Non-pigmented ciliary epithelial cell (primary cell): Measurements from ENCODE around the gene PKD2.
"Not testable (repeated sequence)": the region's sequence is repeated elsewhere in the genome, so short reads cannot be mapped to it uniquely, and the experiment has no call there.

ENCODE experiments used
- DNase-seq: peaks from one replicate; pipeline ENCODE4 v3.0.0-alpha.2; 2010; ENCODE audit warnings: low read depth

Gene PKD2

DNA sequence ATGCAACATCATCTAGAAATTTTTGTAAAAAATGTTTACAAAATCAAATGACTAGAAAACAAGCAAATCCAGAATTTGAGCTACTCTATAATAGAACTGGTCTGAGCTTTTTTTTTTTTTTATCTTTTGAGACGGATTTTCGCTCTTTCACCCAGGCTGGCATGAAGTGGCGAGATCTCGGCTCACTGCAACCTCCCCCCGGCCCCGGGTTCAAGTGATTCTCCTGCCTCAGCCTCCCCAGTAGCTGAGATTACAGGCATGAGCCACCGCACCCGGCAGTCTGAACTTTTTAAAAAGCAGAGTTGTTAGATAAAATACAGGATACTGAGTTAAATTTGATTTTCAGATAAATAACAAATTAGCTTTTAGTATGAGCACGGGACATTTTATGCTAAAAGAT lies 20.9 kb upstream of the PKD2 start:
- no peak for DNase-seq

DNA sequence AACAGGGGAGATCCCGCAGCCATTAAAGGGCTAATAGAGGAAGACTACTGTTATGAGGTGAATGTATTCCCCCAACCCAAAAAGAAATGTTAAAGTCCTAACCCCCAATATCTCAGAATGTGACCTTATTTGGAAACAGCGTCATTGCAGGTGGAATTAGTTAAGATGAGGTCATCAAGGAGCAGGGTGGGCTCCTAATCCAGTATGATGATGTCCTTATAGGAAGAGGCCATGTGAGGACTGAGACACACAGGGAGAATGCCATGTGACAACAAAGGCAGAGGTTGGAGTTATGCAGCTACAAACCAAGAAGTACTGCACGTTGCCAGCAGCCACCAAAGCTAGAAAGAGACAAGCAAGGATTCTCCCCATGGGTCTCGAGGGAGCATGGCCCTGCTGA lies 17.7 kb upstream of the PKD2 start:
- DNase-seq, result no peak

DNA sequence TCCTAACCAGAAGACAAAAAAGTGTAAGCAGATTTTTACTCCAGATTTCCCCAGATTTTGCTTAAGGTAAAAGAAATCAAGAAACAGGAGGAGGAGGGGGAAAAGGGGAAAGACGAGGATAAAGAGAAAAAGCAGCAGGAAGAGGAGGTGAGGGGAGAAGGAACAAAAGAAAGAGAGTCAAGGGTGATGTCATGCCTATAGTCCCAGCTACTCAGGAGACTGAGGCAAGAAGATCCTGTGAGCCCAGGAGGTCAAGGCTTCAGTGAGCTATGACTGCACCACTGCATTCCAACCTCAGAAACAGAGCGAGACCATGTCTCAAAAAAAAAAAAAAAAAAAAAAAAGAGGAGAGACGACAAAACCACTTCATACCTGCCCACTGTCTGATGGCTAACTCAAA lies 12.0 kb upstream of the PKD2 start:
- DNase-seq, result no peak

DNA sequence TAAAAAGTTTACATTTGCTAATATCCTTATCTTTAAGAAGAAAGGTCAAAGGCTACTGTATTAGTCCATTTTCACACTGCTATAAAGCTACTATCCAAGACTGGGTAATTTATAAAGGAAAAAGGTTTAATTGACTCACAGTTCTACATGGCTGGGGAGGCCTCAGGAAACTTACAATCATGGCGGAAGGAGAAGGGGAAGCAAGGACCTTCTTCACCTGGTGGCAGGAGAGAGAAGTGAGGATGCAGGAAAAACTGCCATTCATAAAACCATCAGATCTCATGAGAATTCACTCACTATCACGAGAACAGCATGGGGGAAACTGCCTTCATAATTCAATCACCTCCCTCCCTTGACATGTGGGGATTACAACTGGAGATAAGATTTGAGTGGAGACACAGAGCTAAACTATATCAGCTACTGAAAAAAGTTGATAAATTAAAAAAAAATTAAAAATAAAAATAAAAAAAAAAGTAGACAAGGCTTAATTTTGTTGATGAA lies 8.2 kb upstream of the PKD2 start:
- DNase-seq, result not testable (repeated sequence)

DNA sequence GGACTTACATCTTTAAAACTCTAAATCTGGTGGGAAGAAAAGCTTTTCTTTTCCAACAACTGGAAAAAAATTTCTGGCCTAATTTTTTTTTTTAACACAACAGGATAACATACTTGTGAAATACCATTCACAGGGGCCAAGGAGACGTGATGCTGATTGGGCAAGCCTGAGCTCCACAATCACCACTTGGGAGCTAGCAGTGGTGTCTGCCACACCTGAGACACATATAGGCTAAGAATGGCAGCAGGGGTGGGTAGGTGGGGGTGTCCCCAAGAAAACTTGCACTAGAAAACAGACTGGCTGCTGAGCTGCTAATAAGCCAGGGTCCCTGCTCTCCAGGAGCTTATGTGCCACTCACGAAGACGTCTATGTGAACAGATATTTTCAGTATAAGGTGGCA lies 5.6 kb upstream of the PKD2 start:
- DNase-seq, result no peak

DNA sequence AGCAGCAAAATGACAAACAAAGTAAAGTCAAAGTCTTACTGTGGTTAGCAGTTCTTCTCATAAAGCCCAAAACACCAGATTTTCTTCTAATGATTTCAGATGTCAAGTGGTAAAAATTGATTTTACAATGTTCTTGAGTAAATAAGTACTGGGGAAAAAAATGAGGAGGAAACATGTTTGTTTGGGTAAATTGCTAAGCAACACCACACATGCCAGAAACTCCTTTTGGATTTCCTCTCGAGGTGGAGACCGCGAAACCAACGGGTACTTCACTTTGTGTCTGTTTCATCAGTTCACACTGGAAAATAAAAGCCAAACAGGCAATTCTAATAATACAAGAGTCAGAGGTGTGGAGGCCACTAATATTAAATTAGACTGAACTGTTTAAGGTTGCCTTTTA lies 4.6 kb upstream of the PKD2 start:
- DNase-seq, result no peak

DNA sequence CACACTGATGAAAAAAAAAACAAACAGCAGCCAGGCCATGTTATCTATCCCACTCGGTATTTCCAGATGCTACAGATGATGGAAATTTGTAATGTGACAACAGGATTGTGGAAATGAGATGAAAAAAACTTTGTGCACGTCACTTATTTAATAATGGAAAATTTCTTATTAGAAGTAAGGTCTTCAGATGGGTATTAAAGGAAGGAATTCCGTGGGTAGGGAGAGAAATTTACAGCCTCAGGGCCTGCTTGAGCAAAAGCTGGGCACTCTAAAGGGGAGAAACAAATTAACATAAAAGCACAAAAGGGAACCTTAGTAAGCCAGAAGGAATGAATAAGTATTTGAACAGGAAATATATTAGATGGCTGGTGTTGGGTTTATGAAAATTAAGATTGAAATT lies 4.2 kb upstream of the PKD2 start:
- no peak for DNase-seq

DNA sequence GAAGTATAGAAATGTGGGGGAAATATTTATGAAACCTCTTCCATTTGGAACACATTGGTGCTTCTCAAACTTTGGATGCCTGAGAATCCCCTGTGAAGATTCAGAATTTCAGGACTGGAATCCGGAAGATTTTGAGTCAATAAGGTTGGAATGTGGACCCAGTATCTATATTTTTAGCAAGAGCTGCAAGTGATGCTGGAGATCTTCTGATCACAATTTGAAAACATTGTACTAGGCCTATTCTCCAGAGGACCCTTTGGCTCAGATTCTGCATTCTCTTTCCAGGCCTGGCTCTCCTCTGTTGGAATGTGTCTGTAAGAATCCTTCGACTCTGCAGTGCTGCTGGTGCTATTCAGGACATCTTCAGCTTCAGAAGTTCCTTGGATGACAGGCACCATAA lies 2.4 kb upstream of the PKD2 start:
- DNase-seq, result no peak

DNA sequence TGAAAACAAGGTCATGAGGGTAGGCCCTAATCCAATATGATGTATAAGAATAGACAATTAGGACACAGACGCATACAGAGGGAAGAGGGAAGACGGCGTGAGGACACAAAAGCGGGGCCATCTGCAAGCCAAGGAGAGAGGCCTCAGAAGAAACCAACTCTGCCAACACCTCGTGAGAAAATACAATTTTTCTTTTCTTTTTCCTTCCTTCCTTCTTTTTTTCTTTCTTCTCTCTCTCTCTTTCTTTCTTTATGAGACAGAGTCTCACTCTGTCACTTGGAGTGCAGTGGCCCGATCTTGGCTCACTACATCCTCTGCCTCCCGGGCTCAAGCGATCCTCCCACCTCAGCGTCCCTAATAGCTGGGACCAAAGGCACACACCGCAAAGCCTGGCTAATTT lies 1.5 kb upstream of the PKD2 start:
- DNase-seq, result no peak

DNA sequence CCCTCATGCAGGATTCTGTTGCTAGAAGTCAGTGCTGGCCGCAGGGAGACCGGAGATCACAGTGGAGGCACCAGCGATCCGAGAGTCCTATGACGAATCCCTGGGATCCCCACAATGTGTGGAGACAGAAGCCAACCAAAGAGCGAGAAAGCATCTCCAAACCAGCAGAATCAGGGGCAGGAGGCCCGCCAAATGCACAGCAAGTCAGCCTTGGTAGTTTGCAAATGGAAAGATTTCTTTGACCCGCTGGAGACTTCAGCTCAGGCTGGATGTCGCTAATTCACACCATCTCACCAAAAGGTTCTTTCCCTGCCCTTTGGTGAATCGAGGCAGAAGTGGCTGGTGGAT lies 505 bp upstream of the PKD2 start:
- DNase-seq, result no peak

DNA sequence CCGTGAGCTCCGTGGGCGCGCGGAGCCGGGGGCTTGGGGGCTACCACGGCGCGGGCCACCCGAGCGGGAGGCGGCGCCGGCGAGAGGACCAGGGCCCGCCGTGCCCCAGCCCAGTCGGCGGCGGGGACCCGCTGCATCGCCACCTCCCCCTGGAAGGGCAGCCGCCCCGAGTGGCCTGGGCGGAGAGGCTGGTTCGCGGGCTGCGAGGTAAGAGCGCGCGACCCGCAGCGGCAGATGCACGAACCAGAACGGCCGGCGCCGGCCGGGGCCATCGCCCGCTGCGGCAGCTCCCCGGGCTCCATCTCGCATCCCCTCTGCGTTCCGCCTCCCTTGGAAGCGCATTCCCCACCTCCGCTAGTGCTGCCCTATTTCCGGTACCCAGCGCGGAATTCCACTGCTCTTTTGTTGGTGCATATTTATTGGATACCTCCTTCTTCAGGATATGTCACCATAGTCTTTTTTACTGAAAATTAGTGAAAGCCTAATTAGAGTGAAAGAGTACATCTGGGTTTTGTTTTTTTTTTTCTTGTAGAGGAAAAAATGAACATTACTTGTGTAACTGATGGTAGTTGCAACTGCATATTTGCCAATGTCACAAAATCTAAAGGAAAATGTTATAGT lies 797 bp downstream of the PKD2 start:
- no peak for DNase-seq

DNA sequence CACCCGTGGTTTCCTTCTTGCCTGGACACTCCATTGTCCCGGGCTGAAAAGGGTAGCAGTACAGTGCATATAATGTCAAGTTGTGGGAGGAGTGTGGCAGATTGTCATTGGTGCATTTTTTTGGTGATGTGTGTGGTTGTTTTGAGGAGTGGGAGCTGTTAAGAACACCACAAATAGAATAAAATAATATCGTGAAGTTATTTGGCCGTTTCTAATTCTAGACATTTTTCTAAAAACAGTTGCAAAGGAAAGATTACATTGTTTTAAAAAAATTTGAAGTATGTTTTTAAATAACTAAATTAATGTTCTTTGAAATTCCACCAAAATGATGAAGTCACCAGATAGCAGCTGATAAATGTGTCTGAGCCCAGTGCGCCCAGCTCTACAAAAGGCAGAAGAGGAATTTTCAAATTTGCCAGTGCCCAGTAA lies 1.3 kb downstream of the PKD2 start:
- no peak for DNase-seq

DNA sequence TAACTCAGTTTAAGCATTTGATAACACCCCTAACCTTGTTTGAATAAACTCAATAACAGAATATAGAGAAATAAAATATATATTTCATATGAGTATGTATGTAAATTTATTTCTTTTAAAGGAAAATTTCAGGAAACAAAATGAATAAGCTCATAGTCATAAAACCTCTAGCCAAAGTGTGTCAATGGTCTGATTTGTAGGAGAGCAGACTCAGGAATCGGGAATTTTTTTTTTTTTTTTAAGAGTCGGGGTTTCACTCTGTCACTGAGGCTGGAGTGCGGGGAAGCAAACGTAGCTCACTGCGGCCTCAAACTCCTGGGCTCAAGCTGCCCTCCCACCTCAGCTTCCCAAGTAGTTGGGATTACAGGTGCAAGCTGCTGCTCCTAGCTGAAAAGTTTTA lies 2.4 kb downstream of the PKD2 start:
- no peak for DNase-seq

DNA sequence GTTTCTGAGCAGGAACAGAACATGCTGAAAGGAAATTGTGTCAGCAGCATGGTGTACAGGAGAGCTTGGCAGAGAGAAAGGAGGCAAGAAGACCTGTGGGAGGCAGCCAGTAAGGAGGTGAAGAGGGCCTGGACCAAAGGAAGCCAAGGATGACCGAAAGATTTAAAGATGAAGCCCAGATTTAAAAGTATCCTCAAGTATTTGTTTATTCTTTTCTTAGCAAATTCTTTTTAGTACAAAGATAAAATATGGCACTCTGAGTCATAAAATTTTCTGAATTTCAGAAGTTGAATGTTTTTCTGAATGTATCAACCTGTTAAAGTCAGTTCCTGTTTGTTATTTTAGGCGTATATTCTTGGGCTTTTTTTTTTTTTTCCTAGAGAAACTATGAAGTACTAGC lies 3.5 kb downstream of the PKD2 start:
- no peak for DNase-seq

DNA sequence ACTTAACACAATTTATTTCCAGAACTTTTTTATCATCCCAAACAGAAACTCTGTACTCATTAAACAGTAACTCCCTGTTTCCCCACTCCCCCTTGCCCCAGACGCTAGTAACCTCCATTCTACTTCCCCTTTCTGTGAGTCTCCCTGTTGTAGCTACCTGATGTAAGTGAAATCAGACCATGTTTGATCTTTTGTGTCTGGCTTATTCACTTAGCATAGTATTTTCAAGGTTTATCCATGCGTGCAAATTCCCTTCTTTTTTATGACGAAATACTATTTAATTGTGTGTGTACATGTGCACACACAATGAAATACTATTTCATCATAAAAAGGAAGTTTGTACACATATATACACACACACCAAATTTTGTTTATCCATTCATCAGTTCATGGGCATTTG lies 5.2 kb downstream of the PKD2 start:
- DNase-seq, result no peak

DNA sequence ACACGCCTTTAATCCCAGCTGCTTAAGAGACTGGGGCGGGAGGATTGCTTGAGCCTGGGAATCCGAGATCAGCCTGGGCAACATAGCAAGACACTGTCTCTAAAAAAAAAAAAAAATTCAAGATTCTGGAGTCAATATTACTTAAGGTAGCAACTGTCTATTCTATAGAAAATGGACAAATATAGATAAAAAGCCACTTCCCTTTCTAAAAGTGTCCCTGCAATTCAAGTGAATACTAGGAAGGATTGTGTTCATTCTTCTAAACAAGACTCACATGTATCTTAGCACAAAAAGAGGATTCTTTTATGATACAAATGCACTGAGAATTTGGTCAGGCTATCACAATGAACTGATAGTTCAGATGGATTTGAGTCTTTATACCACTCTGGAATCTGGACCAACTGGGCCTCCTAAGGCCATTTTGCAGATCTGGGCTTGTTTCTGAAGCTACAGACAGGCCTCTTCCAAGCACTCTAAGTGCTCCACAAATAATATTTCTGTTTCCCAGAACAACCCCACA lies 7.0 kb downstream of the PKD2 start:
- no peak for DNase-seq

DNA sequence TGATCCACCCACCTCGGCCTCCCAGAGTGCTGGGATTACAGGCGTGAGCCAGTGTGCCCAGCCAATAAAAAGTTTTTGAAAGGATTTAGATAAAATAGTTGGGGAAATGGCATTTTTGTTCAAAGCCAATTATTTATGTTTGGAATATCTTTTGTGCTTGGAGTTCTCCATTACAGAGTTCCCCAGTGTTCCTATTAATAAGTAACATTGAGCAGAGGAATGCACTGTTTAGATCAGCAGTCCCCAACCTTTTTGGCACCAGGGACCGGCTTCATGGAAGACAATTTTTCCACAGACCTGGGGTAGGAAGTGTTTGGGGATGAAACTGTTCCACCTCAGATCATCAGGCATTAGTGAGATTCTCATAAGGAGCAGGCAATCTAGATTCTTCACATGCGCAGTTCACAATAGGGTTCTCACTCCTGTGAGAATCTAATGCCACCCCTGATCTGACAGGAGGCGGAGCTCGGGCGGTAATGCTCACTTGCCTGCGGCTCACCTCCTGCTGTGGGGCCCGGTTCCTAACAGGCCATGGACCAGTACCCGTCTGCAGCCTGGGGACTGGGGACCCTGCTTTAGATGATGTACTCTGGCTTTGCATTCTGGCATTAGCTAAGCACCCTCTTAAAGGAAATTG lies 8.3 kb downstream of the PKD2 start:
- DNase-seq, result no peak

DNA sequence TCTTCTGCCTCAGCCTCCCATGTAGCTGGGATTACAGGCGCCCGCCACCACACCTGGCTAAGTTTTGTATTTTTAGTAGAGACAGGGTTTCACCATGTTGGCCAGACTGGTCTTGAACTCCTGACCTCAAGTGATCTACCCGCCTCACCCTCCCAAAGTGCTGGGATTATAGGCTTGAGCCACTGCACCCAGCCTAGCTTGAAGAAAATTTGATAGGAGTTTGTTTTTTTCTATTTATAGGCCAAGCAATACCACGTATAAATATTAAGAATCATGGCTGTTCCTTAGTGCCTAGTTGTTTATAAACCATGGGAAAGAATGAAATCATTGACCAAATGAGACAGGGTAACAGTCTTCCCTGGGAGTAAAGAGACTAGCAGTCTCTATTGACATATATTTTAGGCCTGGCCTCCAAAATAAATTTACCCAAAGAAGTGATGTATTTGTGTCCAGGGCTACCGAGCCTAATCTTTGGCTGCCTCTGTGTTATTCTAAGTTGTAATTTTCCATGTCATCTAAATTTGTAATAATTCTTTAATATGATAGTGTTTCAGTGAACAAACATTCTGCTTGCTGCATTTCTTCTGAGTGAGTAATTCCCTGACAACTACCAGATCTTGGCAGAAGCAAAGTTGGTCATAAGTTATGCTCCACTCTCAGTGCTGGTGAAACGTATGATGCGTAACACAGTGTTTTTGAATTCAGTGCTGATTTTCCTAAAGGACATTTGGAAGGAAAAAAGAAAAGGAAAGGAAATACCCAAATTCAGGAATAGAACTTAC lies 10.3 kb downstream of the PKD2 start:
- peak; percentile 84 for DNase-seq

DNA sequence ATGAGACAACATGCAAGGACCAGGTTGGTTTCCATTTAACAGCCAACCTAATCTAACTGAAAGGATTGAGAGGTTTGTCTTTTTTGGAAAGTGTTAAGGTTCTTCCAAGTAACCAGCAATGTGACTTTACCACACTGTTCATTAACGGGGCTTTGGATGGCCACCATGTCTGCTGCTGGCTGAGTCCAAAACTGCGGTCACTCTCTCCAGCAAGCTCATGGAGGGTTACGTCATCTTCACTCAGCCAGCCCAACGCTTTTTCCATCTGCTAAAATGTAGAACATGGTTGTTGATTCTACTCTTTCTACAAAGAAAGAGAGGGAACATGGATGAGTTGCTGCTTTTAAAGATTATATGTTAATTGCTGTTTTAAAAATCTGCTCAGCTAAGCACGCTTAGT lies 11.0 kb downstream of the PKD2 start:
- DNase-seq, result no peak

DNA sequence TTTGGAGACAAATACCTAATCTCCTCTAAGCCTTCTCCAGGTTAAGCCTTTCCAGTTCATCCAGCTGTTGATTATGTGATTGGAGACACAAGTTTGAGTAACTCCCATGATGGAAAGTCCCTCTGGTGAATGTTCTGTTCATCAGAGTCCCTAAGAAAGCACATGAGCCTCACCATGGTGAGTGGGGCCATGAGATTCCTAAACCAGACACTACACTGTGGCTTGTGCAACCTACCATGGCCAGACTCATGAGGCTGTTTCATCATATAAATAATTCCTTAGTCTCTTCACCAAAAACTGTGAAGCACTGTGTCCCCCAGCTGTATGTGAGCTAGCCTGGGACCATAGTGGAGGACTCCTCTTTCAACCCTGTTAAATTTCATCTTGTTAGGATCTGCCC lies 14.4 kb downstream of the PKD2 start:
- DNase-seq, result no peak

DNA sequence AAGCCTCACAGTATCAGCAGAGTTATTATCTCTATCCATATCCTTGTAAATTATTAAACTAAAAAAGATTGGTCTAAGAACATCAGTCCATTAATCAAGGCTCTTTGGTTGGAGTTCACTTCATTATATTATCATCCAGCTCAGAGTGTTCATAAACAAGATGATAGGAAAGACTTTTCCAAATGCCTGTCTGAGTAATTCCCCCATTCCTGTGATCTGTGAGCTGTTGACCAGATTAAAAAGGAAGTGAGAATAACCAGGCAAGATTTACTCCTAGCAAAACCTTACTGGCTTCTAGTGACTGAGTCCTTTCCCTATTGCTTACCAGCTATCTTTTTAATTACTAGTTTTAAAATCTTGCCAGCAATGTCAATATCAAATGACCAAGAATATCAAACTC lies 14.9 kb downstream of the PKD2 start:
- DNase-seq, result no peak

DNA sequence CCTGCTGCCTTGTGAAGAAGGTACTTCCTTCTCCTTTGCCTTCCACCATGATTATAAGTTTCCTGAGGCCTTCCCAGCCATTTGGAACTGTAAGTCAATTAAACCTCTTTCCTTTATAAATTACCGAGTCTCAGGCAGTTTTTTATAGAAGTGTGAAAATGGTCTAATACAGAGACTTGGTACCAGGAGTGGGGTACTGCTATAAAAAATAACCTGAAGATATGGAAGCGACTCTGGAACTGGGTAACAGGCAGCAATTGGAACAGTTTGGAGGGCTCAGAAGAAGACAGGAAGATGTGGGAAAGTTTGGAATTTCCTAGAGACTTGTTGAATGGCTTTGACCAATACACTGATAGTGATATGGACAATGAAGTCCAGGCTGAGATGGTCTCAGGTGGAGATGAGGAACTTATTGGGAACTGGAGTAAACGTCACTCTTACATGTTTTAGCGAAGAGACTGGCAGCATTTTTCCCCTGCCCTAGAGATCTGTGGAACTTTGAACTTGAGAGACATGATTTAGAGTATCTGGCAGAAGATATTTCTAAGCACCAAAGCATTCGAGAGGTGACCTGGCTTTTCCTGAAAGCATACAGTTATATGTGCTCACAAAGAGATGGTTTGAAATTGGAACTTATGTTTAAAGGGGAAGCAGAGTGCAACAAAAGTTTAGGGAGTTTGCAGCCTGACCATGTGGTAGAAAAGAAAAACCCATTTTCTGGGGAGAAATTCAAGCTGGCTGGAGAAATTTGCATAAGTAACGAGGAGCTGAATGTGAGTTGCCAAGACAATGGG lies 18.6 kb downstream of the PKD2 start:
- not testable (repeated sequence) for DNase-seq
